ENCODE results near the gene ANXA4. TPM values are rescaled to one million over a fixed set of nuclear protein-coding genes. Genes with fewer than 3 reads are reported as not detected.
A peak's percentile ranks its signal among the peaks of the same experiment; 100 is the strongest.

Gene ANXA4
- total RNA-seq, 1 experiment from 2014 or later, result 183 TPM

DNA sequence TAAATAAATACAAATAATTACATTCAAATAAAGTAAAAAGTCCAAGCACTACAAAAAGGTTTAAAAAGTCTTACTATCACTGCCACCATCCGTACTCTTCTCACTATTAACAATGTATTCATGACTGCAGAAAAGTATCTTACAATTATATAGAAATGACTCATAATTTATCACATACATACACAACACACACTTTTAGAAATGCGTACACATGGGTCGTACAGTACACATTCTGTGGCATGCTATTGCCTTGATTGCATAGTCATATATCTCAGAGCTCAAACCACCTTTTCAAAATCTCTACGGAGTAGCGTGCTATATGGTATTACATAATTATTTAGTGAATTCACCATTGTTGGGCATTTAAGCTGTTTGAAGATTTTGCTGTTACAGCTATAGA, 41.6 kb upstream of the ANXA4 start:
- in situ Hi-C loops (cut with HindIII; ENCODE audit: low pct_unique_long_range_greater_than_20kb, low sequenced_read_pairs), result no loop called here

DNA sequence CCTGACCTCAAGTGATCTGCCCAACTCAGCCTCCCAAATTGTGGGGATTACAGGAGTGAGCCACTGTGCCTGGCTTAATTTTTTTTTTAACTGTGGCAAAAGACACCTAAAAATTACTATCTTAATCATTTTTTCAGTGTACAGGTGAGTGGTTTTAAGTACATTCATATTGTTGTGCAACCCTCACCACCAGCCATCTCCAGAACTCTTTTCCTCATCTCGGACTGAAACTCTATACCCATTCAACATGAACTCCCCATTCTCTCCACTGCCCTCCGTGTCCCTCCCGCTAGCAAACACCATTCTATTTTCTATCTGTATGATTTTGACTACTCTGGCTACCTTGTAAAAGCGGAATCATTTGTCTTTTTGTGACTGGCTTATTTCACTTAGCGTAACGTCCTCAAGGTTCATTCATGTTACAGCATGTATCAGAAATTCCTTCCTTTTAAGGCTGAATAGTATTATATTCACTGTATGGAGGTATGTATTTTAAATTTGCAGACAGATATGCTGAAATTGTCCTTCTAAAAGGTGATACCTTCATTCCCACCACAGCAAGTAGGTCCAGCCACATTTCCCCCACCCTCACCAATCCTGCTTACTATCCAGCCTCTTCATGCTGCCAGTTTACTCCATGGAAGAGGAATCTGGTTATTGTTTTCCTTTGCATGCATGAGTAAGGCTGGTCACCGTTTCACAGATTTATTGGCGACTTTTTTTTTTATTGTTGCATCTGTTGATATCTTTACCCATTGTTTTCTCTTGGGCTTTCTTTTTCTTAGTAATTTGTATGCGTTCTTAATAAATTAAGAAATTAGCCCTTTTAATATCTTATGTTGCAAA, 40.6 kb upstream of the ANXA4 start:
- no TSS peak for BruUV-seq (replicated peaks)
- DNase-seq (ENCODE audit: low read depth, low spot score) (no peak), ATAC-seq (no peak)
- Histone ChIP-seq H3K4me1 (ENCODE audit: control insufficient read depth, insufficient read depth, low read length) (peaks cover 5% of the 10 kb centered on the region; the same call in 1 of the 2 replicates), H3K9me3 (ENCODE audit: control insufficient read depth, insufficient read depth, low read depth, low read length) (no peaks in the 10 kb centered on the region), H3K27me3 (ENCODE audit: control insufficient read depth, insufficient read depth, low read length) (no peaks in the 10 kb centered on the region), H3K27ac (ENCODE audit: low read length) (no peak overlapping the region), H3K4me3 (ENCODE audit: low read depth in 2 of 2, low read length in 2 of 2) (no peak overlapping the region), H3K36me3 (ENCODE audit: control insufficient read depth, insufficient read depth, low read length) (no peaks in the 10 kb centered on the region)
- POLR2A ChIA-PET, result interaction anchor here (0.5 kb wide), 1 partner anchor 268 kb away, joined by 8 read pairs; no protein-coding TSS in a partner anchor
- CTCF ChIA-PET, result no interaction called here
- intact Hi-C loops (cut with micrococcal nuclease; ENCODE audit: unreplicated experiment), result no loop called here
- in situ Hi-C loops (cut with HindIII; ENCODE audit: low pct_unique_long_range_greater_than_20kb, low sequenced_read_pairs), result no loop called here
- TF ChIP-seq TCF7L2 (IDR thresholded peaks at IDR 0.05; ENCODE audit: low read depth, low read length) (no peak), POLR2AphosphoS5 (IDR thresholded peaks at IDR 0.05; ENCODE audit: low read depth, low read length) (no peak), SIN3A (IDR thresholded peaks at IDR 0.05; ENCODE audit: borderline replicate concordance, insufficient read depth, low read depth, low read length) (no peak)
- TF ChIP-seq, protein P1, sequence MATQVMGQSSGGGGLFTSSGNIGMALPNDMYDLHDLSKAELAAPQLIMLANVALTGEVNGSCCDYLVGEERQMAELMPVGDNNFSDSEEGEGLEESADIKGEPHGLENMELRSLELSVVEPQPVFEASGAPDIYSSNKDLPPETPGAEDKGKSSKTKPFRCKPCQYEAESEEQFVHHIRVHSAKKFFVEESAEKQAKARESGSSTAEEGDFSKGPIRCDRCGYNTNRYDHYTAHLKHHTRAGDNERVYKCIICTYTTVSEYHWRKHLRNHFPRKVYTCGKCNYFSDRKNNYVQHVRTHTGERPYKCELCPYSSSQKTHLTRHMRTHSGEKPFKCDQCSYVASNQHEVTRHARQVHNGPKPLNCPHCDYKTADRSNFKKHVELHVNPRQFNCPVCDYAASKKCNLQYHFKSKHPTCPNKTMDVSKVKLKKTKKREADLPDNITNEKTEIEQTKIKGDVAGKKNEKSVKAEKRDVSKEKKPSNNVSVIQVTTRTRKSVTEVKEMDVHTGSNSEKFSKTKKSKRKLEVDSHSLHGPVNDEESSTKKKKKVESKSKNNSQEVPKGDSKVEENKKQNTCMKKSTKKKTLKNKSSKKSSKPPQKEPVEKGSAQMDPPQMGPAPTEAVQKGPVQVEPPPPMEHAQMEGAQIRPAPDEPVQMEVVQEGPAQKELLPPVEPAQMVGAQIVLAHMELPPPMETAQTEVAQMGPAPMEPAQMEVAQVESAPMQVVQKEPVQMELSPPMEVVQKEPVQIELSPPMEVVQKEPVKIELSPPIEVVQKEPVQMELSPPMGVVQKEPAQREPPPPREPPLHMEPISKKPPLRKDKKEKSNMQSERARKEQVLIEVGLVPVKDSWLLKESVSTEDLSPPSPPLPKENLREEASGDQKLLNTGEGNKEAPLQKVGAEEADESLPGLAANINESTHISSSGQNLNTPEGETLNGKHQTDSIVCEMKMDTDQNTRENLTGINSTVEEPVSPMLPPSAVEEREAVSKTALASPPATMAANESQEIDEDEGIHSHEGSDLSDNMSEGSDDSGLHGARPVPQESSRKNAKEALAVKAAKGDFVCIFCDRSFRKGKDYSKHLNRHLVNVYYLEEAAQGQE (IDR thresholded peaks at IDR 0.05; ENCODE audit: insufficient read depth in 1 of 2, low read depth in 2 of 2, low read length in 1 of 2), result no peak
- TF ChIP-seq, protein P2, sequence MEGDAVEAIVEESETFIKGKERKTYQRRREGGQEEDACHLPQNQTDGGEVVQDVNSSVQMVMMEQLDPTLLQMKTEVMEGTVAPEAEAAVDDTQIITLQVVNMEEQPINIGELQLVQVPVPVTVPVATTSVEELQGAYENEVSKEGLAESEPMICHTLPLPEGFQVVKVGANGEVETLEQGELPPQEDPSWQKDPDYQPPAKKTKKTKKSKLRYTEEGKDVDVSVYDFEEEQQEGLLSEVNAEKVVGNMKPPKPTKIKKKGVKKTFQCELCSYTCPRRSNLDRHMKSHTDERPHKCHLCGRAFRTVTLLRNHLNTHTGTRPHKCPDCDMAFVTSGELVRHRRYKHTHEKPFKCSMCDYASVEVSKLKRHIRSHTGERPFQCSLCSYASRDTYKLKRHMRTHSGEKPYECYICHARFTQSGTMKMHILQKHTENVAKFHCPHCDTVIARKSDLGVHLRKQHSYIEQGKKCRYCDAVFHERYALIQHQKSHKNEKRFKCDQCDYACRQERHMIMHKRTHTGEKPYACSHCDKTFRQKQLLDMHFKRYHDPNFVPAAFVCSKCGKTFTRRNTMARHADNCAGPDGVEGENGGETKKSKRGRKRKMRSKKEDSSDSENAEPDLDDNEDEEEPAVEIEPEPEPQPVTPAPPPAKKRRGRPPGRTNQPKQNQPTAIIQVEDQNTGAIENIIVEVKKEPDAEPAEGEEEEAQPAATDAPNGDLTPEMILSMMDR (IDR thresholded peaks at IDR 0.05), result no peak

More for the DNA sequence above, 41.6 kb upstream of the ANXA4 start:
- no peak overlapping the region for H3K27ac ChIP-seq (ENCODE audit: low read length)
- ChIA-PET CTCF (interaction anchor here (0.5 kb wide), 1 partner anchor 152 kb away, joined by 3 read pairs; no protein-coding TSS in a partner anchor), POLR2A (interaction anchor here (0.5 kb wide), 1 partner anchor 267 kb away, joined by 8 read pairs; no protein-coding TSS in a partner anchor)
- TF ChIP-seq SIN3A (IDR thresholded peaks at IDR 0.05; ENCODE audit: borderline replicate concordance, insufficient read depth, low read depth, low read length) (no peak), POLR2AphosphoS5 (IDR thresholded peaks at IDR 0.05; ENCODE audit: low read depth, low read length) (no peak)
- H3K4me3 ChIP-seq (ENCODE audit: low read depth in 2 of 2, low read length in 2 of 2), result no peak overlapping the region
- H3K4me1 ChIP-seq (ENCODE audit: control insufficient read depth, insufficient read depth, low read length), result peaks cover 14% of the 10 kb centered on the region
- BruUV-seq (replicated peaks), result no TSS peak
- DNase-seq (ENCODE audit: low read depth, low spot score) (no peak), ATAC-seq (no peak)
- H3K27me3 ChIP-seq (ENCODE audit: control insufficient read depth, insufficient read depth, low read length), result no peaks in the 10 kb centered on the region
- intact Hi-C loops (cut with micrococcal nuclease; ENCODE audit: unreplicated experiment), result no loop called here
- H3K9me3 ChIP-seq (ENCODE audit: control insufficient read depth, insufficient read depth, low read depth, low read length), result no peaks in the 10 kb centered on the region
- H3K36me3 ChIP-seq (ENCODE audit: control insufficient read depth, insufficient read depth, low read length), result no peaks in the 10 kb centered on the region

DNA sequence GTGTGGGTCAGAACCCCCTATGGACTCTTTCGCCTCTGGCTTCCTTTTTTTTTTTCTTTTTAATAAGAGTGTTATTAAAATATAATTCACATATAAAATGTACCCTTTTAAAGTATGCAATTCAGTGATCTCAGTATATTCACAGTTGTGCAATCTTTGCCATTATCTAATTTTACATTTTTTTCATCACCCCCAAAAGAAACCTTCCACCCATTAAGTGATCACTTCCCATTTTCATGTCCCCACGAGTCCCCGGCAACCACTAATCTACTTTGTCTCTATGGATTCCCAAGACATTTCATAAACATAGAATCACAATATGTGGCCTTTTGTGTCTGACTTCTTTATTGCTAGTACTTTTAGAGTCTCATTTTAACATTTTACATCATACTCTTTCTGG, 38.7 kb upstream of the ANXA4 start:
- ATAC-seq, result no peak
- no peaks in the 10 kb centered on the region for H3K27me3 ChIP-seq (ENCODE audit: control insufficient read depth, insufficient read depth, low read length)
- no peaks in the 10 kb centered on the region for H3K4me1 ChIP-seq (ENCODE audit: control insufficient read depth, insufficient read depth, low read length)
- DNase-seq (ENCODE audit: low read depth, low spot score), result no peak
- no peaks in the 10 kb centered on the region for H3K9me3 ChIP-seq (ENCODE audit: control insufficient read depth, insufficient read depth, low read depth, low read length)
- BruUV-seq (replicated peaks), result no TSS peak
- in situ Hi-C loops (cut with HindIII; ENCODE audit: low pct_unique_long_range_greater_than_20kb, low sequenced_read_pairs), result no loop called here
- H3K27ac ChIP-seq (ENCODE audit: low read length), result peak overlapping the region; percentile 45; the same call in 1 of the 2 replicates
- ChIA-PET POLR2A (no interaction called here), CTCF (no interaction called here)
- H3K36me3 ChIP-seq (ENCODE audit: control insufficient read depth, insufficient read depth, low read length), result no peaks in the 10 kb centered on the region
- no peak overlapping the region for H3K4me3 ChIP-seq (ENCODE audit: low read depth in 2 of 2, low read length in 2 of 2)
- no peak for TF ChIP-seq TCF7L2 (IDR thresholded peaks at IDR 0.05; ENCODE audit: low read depth, low read length)
- TF ChIP-seq, protein P1 (IDR thresholded peaks at IDR 0.05; ENCODE audit: insufficient read depth in 1 of 2, low read depth in 2 of 2, low read length in 1 of 2), result no peak
- no peak for TF ChIP-seq SIN3A (IDR thresholded peaks at IDR 0.05; ENCODE audit: borderline replicate concordance, insufficient read depth, low read depth, low read length)
- TF ChIP-seq, protein P2 (IDR thresholded peaks at IDR 0.05), result no peak
- TF ChIP-seq POLR2AphosphoS5 (IDR thresholded peaks at IDR 0.05; ENCODE audit: low read depth, low read length), result no peak
- intact Hi-C loops (cut with micrococcal nuclease; ENCODE audit: unreplicated experiment), result no loop called here

All from Panc1 (cell line).